Epithelial cell of prostate (primary cell): ENCODE measurements around the gene UNC93B1.

Source experiments
- DNase-seq: peaks from one replicate; pipeline ENCODE4 v3.0.0-alpha.2; 2011; ENCODE audit warnings: low read depth, low spot score
- H3K27ac ChIP-seq: fragments of 450-650 bp; 2 replicates; pipeline ENCODE4 v1.5.1; 2017; ENCODE audit warnings: mild to moderate bottlenecking

The UNC93B1 gene

GRCh38 chr11:68011051-68011943, 7.4 kb upstream of the UNC93B1 start:
- H3K27ac ChIP-seq = peak overlapping the region; percentile 68

GRCh38 chr11:68010090-68011041, 6.5 kb upstream of the UNC93B1 start, which contains the start of gene ALDH3B1:
ALDH3B1 (plus strand) TSS chr11:68010327; CDS start chr11:68015298, 4,971 bp downstream.
- no peak for DNase-seq
- H3K27ac ChIP-seq = peak within 1 kb of the TSS; percentile 68

More at GRCh38 chr11:68011051-68011943, 7.4 kb upstream of the UNC93B1 start:
- DNase-seq = no peak

GRCh38 chr11:68009391-68010089, 5.6 kb upstream of the UNC93B1 start:
- peak overlapping the region; percentile 68 for H3K27ac ChIP-seq
- no peak for DNase-seq

DNA sequence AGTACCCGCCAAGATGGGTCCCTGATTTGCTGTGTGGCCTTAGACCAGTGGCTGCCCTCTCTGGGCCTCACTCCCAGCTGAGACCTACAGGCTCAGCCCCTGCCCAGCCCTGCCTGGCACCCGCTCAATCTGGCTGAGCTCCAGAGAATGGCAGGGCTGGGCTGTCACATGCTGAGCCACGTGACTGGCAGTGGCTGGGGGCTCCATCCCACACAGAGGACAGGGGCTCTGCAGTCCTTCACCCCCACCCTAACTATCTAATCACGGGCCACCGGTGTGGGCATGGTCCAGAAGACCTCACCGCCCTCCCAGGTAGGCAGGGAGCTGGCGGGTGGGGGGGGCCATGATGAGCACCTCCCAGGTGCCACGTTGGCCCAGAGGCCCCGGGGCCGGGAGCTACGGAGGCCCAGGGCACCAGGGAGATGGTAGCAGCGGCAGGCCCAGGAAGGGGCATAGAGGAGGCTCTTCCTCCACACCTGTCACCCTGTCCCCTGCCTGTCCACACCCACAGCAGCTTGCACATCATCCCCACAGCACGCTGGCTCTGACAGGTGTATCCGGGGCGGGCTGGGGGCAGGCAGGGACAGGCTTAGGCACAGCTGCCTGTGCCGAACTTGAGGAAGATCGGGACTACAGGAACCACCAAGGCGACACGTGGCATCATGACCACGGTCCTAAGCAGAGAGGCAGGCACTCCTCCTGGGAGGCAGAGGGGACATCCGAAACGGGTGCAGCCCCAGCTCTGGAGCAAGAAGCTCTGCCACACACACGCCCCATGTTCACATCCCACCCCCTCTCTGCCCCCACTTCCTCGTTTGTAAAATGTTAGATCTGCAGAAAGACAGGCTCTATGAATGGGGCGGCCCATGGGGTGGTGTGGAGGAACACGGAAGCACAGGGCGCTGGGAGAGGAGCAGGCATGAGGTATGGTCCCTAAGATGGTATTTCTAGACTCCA, 4.8 kb upstream of the UNC93B1 start:
- peak overlapping the region; percentile 68 for H3K27ac ChIP-seq
- no peak for DNase-seq

DNA sequence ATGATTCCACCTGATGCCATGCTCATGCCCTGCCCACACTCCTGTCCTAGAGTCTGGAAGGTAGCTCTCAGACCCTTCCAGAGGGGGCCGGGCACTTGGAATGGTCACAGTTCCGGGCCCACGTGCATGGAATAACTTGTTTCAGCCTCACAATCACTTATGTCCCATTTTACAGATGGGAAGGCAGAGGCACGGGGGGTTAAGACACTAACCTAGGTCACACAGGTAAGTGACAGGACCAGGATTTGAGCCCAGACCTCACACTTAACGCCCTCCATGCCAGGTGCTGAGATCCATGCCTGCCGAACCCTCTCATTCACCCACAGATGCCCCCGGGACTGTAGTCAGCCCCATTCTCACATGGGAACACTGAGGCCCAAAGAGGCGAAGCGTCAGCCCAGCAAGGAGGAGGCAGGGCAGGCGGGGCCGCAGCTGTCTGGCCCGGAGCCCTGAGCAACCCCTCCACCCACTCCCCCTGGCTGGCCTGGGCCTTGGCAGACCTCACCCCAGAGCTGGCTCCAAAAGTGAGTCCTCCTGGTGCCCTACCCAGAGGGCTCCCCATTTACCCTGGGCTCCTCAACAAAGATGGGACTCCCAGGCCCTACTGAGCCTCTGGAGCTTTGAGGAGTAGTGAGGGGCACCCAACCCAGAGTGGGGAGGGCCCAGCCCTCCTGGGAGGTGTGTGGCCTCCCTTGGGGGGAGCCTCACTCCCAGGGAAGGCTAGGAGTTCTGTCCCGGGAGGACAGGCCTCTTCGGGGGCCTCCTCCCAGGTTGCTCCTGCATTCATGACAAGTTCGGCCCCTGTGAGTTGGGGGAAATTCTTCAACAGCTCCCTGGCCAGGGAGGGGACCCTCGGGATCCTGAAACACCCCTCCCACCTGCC, 3.8 kb upstream of the UNC93B1 start:
- H3K27ac ChIP-seq = no peak overlapping the region
- no peak for DNase-seq

DNA sequence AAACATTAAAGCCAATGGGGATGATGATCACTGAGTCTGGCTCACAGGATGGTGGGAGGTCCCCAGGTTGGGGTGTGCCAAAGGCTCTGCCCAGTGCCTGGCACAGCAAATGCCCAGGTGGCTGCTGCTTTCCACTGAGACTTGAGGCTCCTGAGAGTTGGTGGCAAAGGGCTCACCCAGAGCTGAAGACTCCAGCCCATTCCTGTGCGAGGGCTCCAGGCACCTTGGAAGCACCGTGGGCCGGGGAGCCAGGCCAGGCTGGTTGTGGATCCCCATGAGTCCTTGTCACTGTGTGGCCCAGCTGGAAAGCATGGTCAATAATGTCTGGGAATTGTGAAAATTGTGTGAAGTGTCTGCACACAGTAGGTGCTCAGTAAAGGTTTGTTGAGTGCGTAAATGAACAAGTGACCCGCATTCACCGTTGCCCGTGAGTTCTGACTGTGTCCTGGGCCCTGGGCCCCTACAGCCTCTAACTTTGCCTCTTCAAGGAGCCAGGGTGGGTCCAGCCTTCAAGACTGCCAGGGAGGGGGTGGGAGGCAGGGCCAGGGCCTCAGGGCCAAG, 2.8 kb upstream of the UNC93B1 start:
- no peak for DNase-seq
- H3K27ac ChIP-seq = no peak overlapping the region

DNA sequence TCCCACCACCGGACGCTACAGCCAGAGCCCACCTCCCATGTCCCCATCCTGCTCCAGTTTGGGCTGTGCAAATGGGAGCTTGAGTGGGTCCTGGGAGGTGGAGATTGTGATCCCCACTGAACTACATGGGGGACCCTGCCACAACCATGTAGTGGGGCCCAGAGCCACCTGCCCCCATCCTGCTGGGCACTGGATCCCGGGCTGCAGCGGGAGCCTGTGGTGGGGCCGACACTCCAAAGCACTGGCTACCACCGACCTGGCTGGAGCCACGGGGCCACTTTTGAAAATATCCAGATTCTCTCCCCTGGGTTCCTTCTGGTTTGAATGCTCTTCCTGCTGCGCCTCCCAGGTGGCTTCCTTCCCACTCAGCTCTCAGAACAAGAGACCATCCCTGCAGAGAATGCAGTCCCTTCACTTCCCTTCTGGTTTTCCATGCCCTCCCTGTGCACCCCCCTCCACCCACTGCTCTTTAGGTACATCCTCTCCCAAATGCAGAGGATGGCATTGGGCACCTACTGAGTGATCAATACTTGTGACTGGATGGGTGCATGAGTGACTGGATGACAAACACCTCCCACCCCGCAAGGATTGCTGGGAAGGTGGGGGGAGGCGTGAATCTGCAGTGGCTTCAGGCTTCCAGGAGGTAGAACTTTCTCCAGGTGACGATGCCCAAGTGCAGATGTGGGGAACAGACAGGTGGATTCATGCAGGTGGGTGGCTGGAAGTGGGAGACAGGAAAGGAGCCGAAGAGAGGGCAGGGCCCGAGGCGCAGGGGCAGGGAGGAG, 846 bp upstream of the UNC93B1 start:
- no peak for DNase-seq
- no peak overlapping the region for H3K27ac ChIP-seq

- DNase-seq = no peak
Measured at GRCh38 chr11:68002938-68003845, 705 bp downstream of the UNC93B1 start.

DNA sequence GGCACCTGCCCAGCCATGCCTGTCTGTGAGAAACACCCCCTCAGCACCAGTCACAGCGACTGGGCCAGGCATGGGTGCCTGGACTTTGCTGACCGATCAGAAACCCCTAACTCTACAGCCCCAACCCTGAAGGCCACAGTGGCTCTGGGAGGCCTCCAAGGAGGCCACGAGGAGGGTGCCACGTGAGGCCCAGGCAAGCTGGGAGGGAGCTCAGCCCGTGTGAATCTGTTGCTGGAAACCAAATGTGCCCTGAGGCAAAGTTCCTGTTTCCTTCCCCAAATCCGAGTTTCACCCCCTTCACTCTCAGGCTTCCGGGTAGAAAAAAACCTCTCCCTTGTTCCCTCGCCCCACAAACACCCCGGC, 1.3 kb downstream of the UNC93B1 start:
- no peak for DNase-seq
- no peak overlapping the region for H3K27ac ChIP-seq

More at GRCh38 chr11:68002938-68003845, 705 bp downstream of the UNC93B1 start:
- no peak overlapping the region for H3K27ac ChIP-seq

DNA sequence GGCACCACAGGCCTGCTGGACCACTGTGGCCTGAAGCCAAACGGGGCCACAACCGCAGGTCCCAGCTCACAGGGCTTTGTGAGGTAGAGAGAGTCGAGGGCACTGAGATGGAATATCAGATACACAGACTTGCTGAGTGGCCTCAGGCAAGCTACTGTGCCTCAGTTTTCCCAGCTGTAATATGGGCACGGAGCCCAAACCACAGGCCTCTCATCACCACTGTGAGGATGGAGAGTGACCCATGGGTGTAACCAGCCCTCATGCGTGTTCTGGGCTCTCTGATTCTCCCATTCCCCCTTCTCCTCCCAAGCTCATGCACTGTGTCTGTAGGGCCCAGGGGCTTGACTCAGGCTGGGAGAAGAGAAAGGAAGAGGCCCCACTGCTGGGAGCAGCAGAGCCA, 4.2 kb downstream of the UNC93B1 start:
- H3K27ac ChIP-seq = no peak overlapping the region
- DNase-seq = no peak

- H3K27ac ChIP-seq = no peak overlapping the region
- DNase-seq = no peak
Measured at GRCh38 chr11:67999201-67999629, 4.7 kb downstream of the UNC93B1 start.

GRCh38 chr11:67998150-67999045, 5.5 kb downstream of the UNC93B1 start:
- no peak overlapping the region for H3K27ac ChIP-seq
- no peak for DNase-seq

GRCh38 chr11:67997475-67997921, 6.4 kb downstream of the UNC93B1 start:
- no peak overlapping the region for H3K27ac ChIP-seq
- DNase-seq = no peak

- DNase-seq = no peak
- no peak overlapping the region for H3K27ac ChIP-seq
Measured at GRCh38 chr11:67996622-67997474, 7.0 kb downstream of the UNC93B1 start.
